Suppressor macrophage treated with lipopolysaccharide for 4 hours (primary cell): Measurements from ENCODE around the gene PKHD1.
"Not testable (repeated sequence)": the region's sequence is repeated elsewhere in the genome, so short reads cannot be mapped to it uniquely, and the experiment has no call there.

ENCODE experiments used
- DNase-seq: peaks from one replicate; pipeline ENCODE4 v3.0.0-alpha.2; 2020

The PKHD1 gene

DNA sequence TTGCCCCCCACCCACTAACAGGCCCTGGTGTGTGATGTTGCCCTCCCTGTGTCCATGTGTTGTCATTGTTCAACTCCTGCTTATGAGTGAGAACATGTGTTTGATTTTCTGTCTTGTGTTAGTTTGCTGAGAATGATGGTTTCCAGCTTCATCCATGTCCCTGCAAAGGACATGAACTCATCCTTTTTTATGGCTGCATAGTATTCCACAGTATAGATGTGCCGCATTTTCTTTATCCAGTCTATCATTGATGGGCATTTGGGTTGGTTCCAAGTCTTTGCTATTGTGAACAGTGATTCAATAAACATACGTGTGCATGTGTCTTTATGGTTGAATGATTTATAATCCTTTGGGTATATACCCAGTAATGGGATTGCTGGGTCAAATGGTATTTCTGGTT is 169.1 kb downstream of the PKHD1 start:
- DNase-seq, result not testable (repeated sequence)

- DNase-seq, result no peak
Measured at GRCh38 chr6:51915098-51915497, 172.3 kb downstream of the PKHD1 start.

- no peak for DNase-seq
Measured at GRCh38 chr6:51913265-51913664, 174.1 kb downstream of the PKHD1 start.

- DNase-seq, result no peak
Measured at GRCh38 chr6:51910851-51911250, 176.6 kb downstream of the PKHD1 start.

DNA sequence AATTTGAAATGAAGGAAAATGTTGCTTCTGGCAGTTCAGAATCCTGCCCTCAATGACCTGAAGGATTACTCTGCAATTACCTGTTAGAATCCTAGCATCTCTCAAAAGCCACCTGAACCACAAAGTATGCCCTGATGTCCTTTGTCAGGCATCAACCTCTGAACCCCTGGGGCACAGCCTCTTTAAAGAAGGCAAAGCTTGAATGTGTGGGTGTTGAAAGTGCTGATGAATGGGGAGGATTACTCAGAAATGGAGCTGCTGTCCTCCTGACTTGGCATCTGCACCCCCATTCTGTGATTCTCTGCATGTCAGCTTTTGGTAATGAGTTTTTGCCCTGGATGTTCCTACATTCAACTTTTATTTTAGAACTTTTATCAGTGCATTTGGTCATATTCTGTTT is 179.2 kb downstream of the PKHD1 start:
- DNase-seq, result no peak

GRCh38 chr6:51901766-51902764 is 185.3 kb downstream of the PKHD1 start:
- DNase-seq, result no peak

GRCh38 chr6:51893366-51893765 is 194.0 kb downstream of the PKHD1 start:
- DNase-seq, result no peak

- DNase-seq, result no peak
Measured at GRCh38 chr6:51892750-51893149, 194.7 kb downstream of the PKHD1 start.

- DNase-seq, result no peak
Measured at GRCh38 chr6:51892339-51892738, 195.1 kb downstream of the PKHD1 start.

DNA sequence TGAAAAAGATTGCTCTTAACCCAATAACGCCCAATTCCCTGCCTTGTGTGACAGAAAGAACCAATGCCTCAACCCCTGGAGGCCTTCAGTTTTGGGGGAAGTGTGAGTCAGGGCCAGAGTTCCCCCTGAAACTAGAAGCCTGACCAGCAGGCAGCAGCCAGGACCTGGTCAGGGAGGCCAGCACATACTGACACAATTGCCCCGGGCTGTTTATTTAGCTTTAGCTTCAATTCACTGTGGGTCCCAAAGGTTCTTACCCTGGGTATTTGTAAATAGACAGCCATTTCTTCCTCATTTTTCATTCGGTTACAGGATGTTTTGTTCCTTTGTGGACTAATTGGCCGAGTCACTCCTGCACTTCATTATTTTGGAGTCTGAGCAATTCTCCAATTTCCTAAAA is 195.6 kb downstream of the PKHD1 start:
- no peak for DNase-seq

GRCh38 chr6:51887859-51888258 is 199.6 kb downstream of the PKHD1 start:
- DNase-seq, result no peak

DNA sequence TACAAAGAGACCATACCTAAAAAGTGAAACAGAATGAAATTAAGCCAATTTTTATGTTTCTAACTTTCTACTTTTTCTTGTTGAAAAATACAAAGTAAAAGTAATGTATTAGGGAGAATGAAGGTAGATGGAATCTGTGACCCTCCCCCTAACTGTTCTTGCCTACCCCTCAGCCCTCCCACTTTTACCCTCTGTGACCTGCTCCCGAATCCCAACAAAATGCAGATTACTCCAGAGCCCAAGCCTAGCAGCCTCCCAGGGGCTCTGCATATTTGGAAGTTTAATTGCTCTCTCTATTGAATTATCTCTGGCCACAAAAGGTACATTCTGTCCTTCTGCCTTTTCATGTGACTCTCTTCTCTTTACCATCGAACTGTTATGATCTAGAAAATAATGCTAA is 201.5 kb downstream of the PKHD1 start:
- DNase-seq, result no peak

DNA sequence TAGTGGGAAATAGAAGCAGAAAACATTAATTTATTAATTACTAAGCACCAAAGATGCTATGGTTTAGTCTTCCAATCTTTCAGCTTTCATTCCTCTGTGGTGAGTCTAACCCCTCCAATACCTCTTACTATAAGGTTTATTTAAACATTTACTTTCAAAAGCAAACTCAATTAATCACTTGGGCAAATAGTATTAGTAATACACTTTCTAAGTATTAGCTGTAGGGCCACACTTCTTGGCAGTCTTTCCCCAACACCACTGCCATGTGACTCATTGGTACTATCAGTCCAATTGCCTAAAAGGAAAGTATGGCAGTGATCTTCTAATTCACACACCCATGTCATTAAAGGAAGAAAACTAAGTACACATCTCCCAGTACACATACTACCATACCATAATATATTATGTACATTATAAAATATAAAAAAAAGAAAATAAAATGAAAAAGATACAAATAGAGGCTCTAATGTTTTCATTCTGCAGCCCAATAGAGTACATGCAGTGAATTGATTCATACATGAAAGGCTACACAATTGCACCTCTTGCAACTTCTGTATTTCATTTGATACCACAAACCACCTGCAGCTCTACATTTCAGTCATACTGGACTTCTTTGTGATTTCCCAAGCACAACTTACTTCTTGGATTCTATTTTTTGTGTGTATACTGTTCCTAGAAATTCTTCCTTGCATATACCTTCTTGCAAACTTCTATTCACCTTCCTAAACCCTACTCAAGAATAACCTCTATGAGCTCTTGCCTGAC is 218.6 kb downstream of the PKHD1 start:
- no peak for DNase-seq

DNA sequence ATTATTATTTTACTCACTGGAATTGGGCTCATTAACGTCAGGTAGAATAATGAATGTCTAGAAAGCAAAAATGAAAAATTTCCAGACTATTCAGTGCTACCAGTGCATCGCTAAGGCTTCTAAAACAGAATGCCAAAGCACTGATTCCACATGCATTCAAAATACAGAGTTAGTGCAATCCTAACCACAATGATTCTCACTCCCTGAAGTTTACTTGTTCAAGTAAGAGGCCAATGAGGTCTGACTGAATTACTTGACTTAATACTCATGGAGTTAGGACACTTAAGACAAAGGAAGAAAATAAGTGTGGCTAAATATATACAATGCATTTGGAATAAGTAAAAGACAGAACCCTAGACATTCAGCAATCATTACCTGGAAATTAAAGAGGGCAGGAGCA is 220.5 kb downstream of the PKHD1 start:
- no peak for DNase-seq

DNA sequence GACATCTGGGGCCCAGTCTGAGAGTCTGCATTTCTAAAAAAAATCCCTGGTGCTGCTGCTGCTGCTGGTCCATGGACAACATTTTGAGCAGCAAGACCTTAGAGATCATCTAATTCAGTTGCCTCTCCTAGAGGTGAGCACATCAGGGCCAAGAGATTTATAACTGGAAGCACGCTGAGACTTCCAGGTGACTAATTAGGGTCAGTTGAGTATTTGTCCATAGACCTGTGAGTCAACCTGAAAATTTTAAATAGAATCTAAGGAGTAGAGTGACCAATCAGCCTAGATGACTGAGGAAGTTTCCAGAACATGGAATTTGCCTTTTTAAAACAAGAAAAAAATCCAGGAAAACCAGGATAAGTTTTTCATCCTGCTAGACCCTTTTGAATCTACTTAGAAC is 221.4 kb downstream of the PKHD1 start:
- no peak for DNase-seq

DNA sequence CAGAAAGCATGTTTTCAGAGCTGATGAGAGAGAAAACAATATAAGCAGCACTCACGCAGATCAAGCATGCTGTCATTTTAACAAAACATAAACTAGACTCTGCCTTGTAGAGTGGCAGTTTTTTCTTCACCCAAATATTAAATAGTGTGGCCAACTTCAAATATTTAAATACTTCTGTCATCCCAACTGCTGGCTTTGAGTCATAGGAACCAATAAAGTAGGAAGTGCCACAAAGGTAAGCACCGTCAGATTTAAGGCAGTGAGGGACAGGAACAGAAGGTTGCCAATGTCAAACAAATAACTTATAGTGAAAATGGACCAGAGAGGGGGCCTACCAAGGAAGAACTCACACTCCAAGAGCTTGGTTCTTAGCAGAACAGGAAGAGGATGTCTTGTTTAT is 222.2 kb downstream of the PKHD1 start:
- DNase-seq, result no peak

DNA sequence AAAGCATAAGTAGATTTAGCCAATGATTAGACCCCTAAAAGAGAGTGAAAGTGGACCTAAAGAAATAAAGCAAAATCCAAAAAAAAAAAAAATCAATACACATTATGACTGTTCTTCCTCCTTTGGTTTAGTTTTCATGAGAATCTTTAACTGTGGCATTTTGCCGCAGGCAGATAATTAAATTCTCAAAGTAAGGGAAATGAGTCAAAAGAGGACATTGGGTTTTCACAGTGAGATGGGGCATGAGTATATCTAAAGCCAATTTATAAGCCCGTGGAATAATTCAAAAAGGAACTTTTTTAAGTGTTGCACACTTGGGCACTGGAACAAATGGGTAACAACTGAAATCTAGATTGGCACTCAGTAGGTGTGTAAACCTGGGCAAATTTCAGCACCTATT is 230.3 kb downstream of the PKHD1 start:
- no peak for DNase-seq

DNA sequence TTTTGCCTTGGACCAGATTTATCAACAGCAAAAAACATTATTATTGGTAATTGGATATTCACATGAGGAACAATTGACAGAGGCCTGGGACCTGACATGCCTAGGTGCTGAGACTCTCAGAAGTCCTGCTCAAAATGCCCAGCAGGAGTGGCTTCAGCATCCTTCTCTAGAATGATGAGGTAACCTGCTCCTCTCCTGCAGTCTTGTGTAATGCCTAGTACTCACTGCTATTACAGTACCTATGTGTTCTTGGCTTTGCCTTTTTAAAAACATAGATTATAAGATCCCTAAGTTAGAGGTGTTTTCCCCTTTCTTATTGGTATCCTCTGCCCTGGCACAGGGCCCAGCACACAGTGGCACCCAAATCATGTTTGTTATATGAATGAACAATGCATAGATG is 230.9 kb downstream of the PKHD1 start:
- no peak for DNase-seq

DNA sequence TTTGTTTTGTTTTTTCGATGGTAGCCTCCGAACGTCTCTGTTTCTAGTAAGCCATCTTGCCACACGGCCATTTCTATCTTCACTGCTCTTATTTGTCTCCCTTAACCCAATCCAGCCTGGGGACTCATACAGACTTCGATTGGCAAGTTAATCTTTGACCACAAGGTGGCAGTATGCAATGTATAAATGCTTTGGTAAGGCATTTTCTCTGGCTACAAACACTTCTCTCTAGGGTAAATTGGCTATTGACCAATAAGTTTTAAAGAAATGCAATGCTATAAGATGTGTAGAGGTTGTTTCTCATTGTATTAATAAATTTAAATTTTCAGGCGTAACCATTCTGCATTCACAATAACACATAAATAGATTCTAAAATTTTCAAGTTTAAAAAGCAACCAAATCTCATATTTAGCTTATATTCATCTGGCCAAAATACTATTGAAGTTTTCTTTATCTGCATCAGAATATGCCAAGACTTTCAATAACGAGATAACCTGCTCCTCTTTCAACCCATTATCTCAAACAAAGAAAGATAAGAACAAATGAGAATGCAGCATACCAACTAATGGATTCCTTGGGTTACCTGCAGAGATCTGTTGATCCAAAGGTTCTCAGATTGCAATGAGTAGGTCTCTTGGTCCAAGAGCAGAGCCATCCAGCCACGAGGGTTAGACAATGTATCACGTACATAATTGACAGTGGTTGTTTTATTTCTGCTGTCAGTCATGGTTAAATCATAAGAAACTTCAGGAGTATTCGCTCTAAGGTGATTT is 231.9 kb downstream of the PKHD1 start:
- peak; percentile 76 for DNase-seq

DNA sequence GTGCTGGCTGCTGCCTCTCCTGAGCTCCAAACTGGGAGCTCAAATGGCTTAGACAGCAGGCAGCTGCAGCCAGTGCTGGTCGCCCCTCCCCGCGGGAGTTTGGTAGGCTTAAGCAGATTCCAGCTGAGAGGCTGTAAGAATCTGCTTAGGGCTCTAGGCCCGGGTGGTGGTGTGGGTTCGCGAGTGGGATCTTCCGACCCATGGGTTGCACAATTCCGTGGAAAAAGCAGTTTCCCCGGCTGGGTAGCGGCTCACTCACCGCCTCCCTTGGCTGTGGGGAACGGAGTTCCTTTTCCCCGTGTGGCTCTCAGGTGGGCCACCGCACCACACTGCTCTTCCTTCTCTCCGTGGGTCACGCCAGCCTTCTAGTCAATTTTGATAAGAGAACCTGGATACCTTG is 232.5 kb downstream of the PKHD1 start:
- DNase-seq, result no peak

DNA sequence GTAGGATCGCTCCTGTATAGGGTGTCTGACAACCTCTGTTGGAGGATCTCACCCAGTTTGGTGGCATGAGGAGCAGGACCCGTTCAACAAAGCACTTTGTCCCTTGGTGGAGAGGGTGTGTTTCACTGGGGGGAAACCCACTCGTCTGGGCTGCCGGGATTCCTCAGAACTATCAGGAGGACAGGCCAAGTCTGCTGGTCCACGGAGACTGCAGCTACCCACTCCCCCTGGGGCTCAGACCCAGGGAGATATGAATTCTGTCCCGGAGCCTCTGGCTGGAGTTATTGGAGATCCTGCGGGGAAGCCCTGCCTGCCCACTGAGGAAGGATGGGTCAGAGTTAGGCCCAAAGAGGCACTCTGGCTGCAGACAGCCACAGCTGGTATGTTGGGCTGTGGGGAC is 233.1 kb downstream of the PKHD1 start:
- no peak for DNase-seq

GRCh38 chr6:51853109-51853508 is 234.3 kb downstream of the PKHD1 start:
- not testable (repeated sequence) for DNase-seq

DNA sequence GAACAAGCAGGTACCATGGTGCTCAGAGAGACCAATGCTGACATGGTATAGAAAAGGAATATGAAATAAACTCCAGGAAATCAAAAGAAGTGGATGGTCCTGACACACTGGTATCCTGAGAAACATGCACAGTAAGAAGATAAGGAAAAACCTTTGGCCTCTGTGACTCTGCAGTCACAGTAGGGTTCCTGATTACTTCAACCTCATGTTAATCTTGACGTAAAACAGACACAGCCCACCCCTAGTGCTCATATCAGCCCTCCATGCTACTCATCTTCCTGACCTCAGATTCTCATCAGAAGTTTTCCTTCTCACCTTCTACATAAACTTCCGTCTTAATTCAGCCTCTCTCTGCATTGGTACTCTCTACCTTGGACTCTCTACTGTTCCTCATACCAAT is 240.9 kb downstream of the PKHD1 start:
- DNase-seq, result no peak
